ENCODE data around the gene ASCC1.
A peak's percentile ranks its signal among the peaks of the same experiment; 100 is the strongest.
"Not testable (repeated sequence)": the region's sequence is repeated elsewhere in the genome, so short reads cannot be mapped to it uniquely, and the experiment has no call there.

Gene ASCC1, protein sequence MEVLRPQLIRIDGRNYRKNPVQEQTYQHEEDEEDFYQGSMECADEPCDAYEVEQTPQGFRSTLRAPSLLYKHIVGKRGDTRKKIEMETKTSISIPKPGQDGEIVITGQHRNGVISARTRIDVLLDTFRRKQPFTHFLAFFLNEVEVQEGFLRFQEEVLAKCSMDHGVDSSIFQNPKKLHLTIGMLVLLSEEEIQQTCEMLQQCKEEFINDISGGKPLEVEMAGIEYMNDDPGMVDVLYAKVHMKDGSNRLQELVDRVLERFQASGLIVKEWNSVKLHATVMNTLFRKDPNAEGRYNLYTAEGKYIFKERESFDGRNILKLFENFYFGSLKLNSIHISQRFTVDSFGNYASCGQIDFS

DNA sequence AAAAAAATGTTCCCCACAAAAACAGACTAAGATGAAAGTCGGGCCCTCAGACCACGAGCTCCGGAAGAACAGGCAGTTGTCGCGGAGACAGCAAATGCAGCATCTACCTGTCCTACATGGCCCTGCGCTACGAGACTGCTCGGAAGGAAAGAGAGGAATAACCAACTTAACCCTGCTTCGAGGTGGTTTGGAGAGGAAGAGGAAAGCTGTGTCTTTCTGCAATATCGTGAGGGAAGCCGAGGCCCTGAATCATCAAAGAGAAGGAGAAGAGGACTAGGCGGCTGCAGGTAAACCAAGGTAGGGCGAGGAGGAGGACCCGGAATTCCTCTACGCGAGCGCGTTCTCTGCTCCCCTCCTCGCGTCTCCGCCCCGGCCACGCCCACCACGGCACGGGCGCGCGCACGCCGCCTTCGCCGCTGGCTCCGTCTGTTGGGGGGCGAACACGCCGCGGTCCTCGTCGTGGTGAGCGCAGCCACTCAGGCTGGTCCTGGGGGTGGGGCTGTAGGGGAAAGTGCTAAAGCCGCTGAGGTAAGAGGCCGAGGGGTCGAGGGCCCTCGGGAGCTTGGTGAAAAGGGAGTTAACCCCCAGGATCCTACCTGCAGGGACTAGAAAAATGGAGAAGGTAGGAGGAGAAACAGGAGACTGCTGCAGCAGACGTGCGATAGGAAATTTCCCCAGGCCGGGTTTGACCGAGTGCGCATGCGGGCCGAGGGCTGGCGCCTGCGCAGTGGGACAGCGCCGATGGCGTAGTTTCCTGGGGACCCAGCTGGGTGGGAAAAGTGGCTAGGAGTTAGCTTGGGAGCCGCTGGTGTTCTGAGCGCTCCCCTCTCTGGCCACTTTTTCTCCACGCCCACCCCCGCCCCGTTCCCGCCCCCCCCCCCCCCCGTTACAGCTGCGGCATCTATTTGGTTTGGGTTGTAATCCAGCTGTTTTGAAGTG is at the start of gene ASCC1, which contains the start of gene ANAPC16:
TSS of gene ASCC1 (minus strand) at position 666 of the 939 bp plus-strand sequence. CDS start 2,978 bp downstream, outside the sequence.
TSS of gene ANAPC16 (plus strand) at position 402 of the 939 bp plus-strand sequence. CDS start 7,903 bp downstream, outside the sequence.
- peak; percentile 90 for DNase-seq

DNA sequence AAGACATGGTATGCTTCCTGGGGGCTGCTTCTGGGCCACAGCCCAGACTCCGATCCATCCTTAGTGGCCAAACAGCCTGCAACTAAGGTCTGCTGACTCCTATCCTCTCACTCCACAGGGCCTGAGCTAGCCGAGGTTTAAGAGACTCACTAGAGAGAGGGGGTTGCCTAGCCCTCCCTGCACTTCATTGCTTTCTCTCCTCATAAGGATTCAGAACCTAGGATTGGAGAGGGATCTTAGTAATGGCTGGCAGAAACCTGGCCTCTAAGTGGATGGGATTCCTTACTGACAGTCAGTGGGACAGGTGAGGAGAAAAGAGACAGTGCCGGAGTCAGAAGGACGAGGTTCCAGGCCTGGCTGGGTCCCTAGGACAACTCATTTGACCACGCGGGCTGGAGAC is 49.4 kb upstream of the ASCC1 start:
- no peak for DNase-seq

DNA sequence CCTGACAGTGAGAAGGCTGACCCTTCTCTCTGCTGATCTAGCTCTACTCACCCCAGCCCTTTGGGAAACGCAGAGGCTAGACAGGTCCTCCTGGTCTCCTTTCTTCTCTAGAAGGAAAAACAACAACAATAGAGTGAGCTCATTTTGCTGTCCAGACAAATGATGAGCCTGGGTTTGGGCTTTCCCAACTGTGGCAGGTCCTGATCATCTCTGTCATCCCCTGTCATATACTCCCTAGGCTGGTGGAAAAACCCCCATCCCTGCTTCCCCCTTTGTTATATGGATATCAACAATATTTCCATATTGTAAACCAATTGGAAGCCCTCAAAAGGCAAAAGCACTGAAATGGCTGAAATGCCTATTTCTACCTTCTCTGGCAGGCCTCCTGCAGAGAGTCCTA is 48.5 kb upstream of the ASCC1 start:
- no peak for DNase-seq

DNA sequence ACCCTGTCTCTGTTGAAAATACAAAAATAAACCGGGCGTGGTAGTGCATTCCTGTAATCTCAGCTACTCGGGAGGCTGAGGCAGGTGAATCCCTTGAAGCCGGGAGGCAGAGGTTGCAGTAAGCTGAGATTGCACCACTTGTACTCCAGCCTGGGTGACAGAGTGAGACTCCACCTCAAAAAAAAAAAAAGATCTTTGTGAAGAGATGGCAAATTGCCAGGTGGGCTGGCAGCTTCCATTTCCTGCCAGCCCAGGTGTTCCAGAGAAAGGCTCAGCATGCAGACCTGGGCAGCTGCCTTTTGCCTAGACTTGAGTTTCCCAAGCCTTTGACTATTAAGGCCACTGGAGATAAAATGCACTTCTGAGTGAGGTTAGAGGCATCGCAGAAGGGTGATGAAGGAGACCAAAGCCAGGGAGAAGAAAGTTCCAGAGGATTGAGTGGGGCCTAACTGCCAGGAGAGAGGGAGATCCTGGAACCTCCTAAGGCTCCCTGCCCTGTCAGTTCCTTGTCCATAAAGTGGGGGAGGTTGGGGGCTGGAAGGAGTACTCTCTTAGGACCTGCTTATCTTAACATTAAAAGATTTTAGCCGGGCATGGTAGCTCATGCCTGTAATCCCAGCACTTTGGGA is 47.7 kb upstream of the ASCC1 start:
- no peak for DNase-seq

DNA sequence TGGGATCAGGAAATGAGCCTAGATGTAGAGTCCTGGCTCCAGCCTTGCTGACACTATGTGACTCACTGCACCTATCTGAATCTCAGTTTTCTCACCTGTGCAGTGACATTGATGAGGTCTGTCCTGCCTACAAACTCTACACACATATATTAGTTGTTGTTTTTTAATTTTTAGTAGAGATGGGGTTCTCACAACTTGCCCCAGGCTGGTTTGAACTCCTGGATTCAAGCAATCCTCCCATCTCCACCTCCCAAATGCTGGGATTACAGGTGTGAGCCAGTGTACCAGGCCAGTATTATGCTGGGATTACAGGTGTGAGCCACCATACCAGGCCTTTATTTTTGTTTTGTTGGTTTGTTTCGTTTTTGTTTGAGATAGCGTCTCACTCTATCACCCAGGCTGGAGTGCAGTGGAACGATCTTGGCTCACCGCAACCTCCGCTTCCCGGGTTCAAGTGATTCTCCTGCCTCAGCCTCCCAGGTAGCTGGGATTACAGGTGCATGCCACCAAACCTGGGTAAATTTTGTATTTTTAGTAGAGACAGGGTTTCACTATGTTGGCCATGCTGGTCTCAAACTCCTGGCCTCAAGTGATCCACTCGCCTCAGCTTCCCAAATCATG is 45.8 kb upstream of the ASCC1 start:
- DNase-seq, result no peak

DNA sequence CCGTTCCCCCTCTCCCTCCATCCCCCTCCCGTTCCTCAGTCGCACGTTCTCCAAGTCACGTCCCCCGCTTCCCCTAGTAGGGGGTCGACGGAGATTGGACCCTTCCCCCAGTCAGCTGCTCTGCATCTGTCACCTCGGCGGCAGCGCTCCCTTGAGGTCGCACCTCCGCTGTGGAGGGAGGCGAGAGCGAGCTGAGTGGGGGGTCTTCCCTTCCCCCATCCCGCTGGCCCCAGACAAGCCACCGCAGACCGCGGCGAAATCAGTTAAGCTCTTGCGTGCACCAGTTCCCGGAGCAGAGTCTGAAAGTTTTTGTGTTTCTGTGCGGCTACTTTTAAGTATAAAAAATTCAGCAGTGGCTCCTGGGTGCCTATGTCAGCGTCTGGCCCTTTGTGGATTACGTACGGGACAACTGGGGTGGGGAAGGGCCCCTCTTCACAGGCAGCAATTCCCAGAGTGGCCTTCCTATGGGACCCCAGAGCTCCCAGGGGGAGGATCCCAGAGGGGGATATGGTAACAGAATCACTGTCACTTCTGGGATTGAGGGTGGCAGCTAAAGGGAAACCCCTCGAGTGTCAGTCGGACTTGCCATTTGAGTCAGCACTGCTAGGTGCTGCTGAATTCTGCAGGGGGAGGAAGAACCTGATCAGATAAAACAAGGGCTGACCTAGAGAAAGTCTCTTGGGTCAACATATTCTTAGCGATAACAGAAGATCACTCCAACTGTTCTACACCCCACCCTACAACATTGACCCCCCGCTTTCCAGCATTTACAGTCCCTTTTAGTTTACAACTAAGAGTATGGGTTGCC is 45.1 kb upstream of the ASCC1 start:
- no peak for DNase-seq

DNA sequence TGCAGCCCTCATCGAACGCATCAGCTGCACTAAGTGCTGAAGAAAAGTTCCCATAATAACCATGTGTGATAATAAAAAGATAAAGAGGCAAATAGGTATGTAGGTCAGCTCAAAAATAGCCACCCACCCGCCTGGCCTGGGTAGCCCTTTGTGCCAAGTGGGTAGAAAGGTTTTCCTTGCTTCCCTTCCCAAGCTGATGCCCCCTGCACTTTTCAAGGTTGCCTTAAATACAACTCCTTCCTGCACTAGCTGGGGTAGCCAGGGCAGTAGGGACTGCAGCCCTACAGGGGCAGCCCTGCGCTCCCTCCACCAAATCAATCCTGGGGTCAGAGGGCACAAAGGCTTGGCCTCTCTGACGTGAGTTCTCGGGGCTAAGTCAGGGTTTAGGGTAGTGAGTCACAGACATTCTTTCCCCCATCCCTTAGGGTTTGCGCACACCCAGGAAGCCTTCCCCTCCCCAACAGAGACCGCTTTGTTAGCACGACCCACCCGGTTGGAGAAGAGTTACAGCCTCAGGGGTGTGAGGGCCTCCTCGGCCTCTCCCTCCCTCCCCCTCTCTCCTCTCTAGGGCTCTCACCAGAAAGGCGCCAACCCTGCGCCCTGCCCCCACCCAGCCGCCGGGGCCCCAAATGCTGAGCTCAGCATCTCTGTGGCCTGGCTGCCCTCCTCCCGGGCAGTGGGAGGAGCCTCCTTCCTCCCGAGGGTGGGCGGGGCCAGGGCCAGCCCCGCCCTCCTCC is 44.3 kb upstream of the ASCC1 start:
- no peak for DNase-seq

DNA sequence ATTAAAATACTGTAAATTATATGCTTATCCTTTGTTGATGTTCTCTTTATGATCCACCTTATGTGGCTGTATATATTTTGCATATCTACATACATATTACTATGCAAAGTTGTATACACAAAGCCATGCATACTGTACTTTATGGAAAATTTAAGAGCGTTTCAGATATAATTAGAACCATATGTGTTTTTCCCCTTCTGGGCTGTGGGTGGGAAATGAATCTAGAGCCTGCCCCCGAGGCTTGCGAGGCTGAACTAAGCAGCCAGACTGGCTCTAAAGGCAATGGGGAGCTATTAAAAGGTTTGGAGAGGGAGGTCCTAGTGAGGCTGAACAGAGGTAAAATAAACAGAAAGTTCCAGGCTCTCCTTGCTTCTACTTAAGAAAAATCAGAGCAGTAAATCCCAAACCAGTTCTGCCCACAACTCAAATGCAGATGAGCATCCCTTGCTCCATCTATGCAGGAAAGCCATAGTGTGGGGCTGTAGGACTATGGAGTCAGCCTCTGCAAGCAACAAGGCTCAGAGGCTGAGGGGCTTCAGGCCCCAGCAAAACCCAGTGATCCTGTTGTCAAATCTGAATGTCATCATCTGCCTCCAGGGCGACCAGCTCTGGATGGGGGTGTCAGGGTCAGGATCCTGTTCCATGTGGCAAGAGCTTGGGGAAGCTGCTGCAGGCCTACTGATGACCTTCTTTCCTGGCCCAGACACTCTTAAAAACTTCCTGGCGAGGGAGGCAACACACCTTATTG is 43.6 kb upstream of the ASCC1 start:
- no peak for DNase-seq

DNA sequence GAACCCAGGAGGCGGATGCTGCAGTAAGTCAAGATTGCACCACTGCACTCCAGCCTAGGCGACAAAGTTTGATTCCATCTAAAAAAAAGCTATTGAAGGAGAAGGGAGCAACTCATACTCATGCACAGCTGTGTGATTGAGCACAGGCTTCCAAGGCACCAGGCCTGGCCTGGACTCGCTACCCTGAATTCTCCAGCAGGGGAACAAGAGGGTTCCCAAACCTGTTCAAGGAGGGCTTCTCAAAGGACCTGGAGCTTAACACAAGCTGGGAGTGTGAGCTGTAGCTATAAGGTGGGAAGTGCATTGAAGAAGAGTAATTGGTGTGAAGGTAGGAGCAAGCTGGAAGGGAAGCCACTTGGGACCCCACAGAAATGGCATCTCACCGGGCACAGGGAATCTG is 42.5 kb upstream of the ASCC1 start:
- DNase-seq, result no peak

DNA sequence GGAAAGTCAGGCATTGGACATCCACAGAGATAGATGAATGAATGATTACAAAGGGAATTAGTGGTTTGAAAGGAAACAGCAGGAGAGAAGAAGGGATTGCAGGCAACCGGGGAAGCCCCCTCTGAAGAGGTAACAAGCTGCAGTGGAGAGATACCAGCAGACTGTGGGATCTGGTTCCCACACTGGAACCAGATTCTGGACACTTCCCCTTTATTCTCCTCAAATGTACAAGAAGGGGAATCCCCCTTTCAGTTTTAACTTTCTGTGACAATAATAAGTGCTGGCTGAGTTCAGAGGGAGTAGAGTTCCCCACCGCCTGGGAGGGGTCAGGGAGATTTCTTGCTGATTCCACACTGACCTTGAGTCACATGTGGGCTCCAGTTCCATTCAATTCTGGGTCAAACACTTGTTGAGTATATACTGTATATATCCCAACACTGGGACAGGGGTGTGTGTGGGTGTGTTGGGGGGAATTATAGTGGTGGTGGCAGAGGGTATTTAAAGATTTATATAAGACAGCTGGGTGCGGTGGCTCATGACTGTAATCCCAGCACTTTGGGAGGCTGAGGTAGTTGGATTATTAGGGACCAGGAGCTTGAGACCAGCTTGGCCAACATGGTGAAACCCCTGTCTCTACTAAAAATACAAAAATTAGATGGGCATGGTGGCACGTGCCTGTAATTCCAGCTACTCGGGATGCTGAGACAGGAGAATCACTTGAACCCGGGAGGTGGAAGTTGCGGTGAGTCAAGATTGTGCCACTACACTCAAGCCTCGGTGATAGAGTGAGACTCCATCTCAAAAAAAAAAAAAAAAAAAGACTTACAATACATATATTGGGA is 41.2 kb upstream of the ASCC1 start:
- peak; percentile 76 for DNase-seq

DNA sequence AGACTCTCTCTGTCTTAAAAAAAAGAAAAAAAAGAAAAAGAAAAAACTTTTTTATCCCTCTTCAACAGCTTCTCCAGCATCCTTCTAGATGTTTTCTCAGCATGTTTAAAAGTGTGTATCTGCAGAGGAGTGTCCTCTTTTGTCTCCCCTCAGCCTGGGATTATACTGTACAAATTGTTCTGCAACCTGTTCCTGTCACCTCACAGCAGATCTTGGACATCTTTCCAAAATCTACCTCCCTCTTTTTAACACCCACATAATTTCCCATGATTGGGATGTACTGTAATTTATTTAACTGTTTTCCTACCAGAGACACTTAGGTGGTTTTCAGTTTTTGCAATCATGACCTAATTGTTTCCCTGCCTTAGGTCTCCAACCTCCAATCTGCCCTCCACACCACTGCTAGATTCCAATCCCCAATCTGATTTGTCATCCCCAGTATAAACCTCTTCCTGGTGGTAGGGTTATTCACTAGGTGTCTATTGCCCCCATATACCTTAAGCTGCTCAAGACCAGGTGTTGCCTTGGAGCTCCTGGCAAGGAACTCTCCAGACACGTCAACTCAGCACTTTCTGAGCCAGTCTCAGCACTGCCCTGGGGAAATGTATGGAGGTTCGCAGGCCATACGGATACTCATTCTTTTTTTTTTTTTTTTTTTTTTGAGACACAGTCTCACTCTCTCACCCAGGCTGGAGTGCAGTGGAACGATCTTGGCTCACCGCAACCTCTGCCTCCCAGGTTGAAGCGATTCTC is 40.1 kb upstream of the ASCC1 start:
- DNase-seq, result no peak

DNA sequence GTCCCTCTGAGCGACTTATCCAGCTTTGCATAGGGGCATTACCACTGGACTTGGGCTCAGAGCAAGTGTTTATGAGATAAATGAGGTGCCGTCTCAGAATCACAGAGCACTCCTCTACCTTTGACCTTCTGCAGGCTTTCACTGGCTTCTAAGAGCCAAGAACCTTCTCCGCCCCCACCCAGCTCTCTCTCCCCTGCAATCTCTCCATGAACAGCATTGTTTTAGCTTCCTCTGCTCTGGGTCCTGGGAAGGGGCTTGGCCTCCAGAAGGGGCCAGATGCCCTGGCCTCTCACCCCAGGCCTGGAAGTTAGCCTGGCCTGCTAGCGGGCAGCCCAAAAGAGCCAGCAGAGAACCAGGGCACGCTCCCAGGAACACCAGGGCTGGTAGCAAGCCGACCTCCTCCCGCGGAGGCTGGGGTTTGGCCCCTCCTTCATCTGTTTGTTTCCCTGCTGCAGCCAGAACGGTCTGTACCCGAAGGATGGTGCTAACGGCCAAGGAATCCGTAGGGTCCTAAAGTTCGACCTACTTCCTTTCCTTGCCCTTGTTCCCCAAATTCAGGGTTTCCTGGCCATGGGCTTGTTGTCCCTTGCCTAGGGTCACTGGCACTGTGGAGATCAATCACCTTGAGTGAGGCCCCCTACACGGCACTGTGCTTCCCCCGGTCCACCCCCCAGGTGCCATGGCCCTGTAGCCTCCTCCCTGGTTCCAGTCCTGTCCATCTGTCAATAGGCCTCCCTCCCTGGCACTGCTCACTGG is 38.9 kb upstream of the ASCC1 start:
- peak; percentile 13 for DNase-seq

DNA sequence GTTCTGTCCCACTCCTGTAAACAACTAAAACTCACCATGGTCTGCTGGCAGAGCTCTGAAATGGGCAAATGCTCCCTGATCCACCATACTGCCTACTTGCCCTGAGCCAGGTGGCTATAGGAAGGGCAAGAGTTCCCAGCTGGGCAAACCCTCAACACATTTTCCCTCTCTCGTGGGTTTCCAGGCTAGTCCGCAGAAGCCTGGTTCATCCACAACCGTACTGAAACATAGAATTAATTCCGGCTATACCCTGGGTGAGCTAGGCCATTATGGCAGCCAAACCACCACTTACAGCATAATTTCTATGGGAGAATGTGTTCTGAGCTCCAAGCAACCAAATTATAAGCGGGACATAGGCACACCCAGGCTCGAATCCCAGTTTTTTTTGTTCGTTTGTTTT is 37.5 kb upstream of the ASCC1 start:
- no peak for DNase-seq

DNA sequence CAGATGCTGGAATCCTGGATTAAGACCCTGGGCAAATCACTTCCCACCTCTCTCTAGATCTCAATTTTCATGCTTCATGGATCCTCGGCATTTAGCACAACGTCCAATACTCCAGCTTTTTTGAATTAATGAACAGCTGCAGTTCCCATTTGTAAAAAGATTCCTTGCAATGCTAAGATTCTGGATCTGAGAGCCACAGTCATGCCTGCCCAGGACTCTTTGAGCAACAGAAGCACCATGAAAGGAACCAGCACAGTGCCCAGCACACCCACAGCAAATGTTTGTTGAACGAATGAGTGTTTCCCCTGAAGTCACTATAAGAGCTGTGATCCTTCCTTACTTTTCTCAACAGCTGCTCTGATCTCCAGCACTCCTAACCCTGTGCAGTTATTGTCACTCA is 36.9 kb upstream of the ASCC1 start:
- DNase-seq, result no peak

DNA sequence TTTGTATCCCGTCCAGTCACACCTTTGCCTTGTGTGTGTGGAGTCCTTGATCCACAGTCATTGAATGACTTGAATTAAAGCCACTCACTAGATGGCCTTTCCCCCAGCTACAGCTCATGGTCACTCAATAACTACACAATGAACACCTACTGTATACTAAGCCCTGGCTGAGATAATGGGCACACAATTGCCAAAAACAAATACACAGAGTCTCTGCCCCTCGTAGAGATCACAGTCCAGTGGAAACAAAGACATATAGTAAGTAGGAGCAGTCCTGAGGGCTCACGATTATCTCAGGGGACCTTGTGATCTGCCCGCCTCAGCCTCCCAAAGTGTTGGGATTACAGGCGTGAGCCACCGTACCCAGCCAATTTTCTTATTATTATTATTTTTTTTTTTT is 35.6 kb upstream of the ASCC1 start:
- no peak for DNase-seq

DNA sequence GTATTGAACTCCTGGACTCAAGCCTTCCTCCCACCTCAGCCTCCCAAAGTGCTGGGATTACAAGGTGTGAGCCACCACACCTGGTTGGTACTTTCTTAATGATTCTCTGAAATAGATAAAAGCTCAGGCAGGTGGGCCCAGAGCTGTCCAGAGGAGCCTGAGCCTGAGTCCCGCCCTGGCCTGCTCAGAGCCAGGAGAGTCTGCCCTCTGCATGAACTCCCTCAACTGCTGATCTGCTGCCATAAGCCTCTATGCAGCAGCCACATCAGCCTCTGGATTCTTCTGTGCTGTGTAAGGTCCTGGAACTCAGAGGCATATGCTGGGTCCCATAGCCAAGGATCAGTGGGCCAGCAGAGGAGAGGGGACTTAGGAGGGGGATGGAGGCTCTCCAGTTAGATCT is 34.6 kb upstream of the ASCC1 start:
- no peak for DNase-seq

DNA sequence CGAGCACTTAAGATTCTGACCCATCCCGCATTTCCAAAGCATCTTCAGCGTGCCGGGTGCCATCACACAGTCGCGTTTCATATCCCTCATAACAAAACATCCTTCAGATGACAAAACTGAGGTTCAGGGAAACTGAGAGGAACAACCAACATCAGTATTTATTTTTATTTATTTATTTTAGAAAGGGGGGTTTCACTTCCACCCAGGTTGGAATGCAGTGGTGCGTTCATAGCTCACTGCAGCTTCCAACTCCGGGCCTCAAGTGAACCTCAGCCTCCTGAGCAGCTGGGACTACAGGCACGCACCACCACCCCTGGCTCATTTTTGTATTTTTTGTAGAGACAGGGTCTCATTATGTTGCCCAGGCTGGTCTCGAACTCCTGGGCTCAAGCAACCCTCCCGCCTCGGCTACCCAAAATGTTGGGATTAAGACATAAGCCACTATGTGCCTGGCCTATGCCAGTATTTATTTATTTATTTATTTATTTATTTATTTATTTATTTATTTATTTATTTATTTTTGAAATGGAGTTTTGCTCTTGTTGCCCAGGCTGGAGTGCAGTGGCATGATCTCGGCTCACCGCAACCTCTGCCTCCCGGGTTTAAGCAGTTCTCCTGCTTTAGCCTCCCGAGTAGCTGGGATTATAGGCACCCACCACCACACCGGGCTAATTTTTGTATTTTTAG is 33.2 kb upstream of the ASCC1 start:
- DNase-seq, result not testable (repeated sequence)
